Gastroesophageal sphincter (tissue), 4 donors: Measurements from ENCODE around the gene PET100. TPM values are rescaled to one million over a fixed set of nuclear protein-coding genes. Genes with fewer than 3 reads are reported as not detected.
A peak's percentile ranks its signal among the peaks of the same experiment; 100 is the strongest.

Experiments
- ATAC-seq: fragments of 150-250 bp; one replicate; pipeline ENCODE4 v1.9.1; 2016; ENCODE audit warnings: mild to moderate bottlenecking, moderate library complexity
- H3K27ac ChIP-seq, 4 donors: fragments of 200-600 bp; sonication (generic) in 3 of 4; 1 replicate in 3 of 4; 2 replicates in 1 of 4; pipeline ENCODE4 v1.5.1; 2016 to 2019
- H3K27me3 ChIP-seq: fragments of 200-600 bp; sonication (generic); one replicate; pipeline ENCODE4 v1.5.1; 2019
- H3K36me3 ChIP-seq, 2 donors: fragments of 200-600 bp; sonication (generic); one replicate each; pipeline ENCODE4 v1.5.1; 2019; ENCODE audit warnings: control low read depth in 1 of 2
- H3K4me1 ChIP-seq, 3 donors: fragments of 200-600 bp; sonication (generic); 1 replicate in 2 of 3; 2 replicates in 1 of 3; pipeline ENCODE4 v1.5.1; 2016 to 2019; ENCODE audit warnings: control low read depth in 2 of 3
- H3K4me3 ChIP-seq, 2 donors: fragments of 200-600 bp; sonication (generic); one replicate each; pipeline ENCODE4 v1.5.1; 2019; ENCODE audit warnings: mild to moderate bottlenecking in 1 of 2, moderate library complexity in 1 of 2
- H3K9me3 ChIP-seq, 3 donors: fragments of 200-600 bp; sonication (generic); one replicate each; pipeline ENCODE4 v1.5.1; 2017 to 2019; ENCODE audit warnings: control low read depth in 2 of 3
- EP300 ChIP-seq: sonication (generic); formaldehyde crosslinking; IDR thresholded peaks from one replicate; pipeline ENCODE4 v1.6.1; 2017; ENCODE audit warnings: antibody characterized with exemption, mild to moderate bottlenecking
- POLR2A ChIP-seq, 2 donors: fragments of 450-650 bp; IDR thresholded peaks; one replicate each; pipeline ENCODE4 v1.6.1; 2017; ENCODE audit warnings: antibody characterized with exemption in 2 of 2, mild to moderate bottlenecking in 2 of 2, moderate library complexity in 1 of 2
- POLR2AphosphoS5 ChIP-seq: sonication (generic); formaldehyde crosslinking; IDR thresholded peaks from one replicate; pipeline ENCODE4 v1.6.1; 2017; ENCODE audit warnings: antibody characterized with exemption
- WGBS, 2 donors: methylation state at CpG; one replicate each; pipeline ENCODE4 v1.1.5; 2018; ENCODE audit warnings: low coverage in 1 of 2; 5-methylcytosine and 5-hydroxymethylcytosine counted together
- total RNA-seq, 4 donors: library from RNA; depleted of rRNA; stranded (reverse); fragments of >200 nt; gene quantifications; one replicate each; pipeline ENCODE4 v1.1.0, GENCODE V29; 2016
- TF ChIP-seq, protein P1 (sequence below), 4 experiments: fragments of 200-600 bp in 2 of 4; fragments of 450-650 bp in 2 of 4; sonication (generic) in 1 of 4; IDR thresholded peaks; one replicate each; pipeline ENCODE4 v1.5.1; 2017 to 2019; ENCODE audit warnings: antibody characterized with exemption in 4 of 4, mild to moderate bottlenecking in 2 of 4, moderate library complexity in 2 of 4

The PET100 gene
- total RNA-seq, 4 donors from 2014 or later, result 12.0 to 26.8 (median 17.8) TPM

DNA sequence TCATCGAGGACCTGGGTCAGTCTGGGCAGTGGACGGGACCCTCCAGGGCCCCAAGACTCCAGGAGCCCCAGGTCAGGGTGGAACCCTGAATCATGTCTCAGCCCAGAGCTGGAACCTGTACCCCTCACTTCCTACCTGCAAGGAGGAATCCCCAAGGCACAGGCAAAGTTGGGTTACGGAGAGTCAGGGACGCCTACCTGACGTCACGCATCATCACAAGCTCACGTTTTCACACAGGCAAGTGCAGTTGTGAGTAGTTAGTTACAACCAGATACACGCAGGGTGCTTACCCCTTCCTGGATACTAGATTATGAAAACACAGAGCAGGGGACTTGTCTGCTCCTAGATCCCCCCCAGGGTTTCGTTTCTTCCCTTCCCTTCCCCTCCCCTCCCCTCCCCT, 41.2 kb downstream of the PET100 start:
- TF ChIP-seq POLR2A (IDR thresholded peaks at IDR 0.05) (no peak), POLR2AphosphoS5 (no peak), EP300 (no peak)
- TF ChIP-seq, protein P1, sequence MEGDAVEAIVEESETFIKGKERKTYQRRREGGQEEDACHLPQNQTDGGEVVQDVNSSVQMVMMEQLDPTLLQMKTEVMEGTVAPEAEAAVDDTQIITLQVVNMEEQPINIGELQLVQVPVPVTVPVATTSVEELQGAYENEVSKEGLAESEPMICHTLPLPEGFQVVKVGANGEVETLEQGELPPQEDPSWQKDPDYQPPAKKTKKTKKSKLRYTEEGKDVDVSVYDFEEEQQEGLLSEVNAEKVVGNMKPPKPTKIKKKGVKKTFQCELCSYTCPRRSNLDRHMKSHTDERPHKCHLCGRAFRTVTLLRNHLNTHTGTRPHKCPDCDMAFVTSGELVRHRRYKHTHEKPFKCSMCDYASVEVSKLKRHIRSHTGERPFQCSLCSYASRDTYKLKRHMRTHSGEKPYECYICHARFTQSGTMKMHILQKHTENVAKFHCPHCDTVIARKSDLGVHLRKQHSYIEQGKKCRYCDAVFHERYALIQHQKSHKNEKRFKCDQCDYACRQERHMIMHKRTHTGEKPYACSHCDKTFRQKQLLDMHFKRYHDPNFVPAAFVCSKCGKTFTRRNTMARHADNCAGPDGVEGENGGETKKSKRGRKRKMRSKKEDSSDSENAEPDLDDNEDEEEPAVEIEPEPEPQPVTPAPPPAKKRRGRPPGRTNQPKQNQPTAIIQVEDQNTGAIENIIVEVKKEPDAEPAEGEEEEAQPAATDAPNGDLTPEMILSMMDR (IDR thresholded peaks at IDR 0.05), result no peak
- whole genome bisulfite sequencing, 2 donors, result 18 to 50% methylated on average over 1 to 6 of the region's 9 CpGs
- Histone ChIP-seq H3K4me3 (no peak overlapping the region), H3K27ac (no peak overlapping the region), H3K9me3 (peaks cover 0 to 7% (median 0%) of the 10 kb centered on the region in 3 donors), H3K4me1 (no peaks in the 10 kb centered on the region), H3K36me3 (no peaks in the 10 kb centered on the region), H3K27me3 (peaks cover 86% of the 10 kb centered on the region)
- no peak for ATAC-seq

DNA sequence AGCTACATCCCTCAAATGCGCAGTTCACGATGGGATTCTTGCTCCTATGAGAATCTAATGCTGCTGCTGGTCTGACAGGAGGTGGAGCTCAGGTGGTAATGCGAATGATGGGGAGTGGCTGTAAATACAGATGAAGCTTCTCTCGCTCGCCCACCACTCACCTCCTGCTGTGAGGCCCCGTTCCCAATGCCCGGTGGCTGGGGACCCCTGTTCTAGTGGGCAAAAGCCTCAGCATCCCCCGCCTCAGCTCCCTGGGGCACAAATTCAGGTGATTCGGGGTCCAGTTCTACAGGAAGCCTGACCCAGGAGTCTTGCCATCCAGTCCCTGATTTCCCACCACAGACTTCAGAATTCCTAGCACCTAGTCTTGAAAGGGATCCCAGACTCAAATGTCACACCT, 42.9 kb downstream of the PET100 start:
- H3K9me3 ChIP-seq, result peaks cover 0 to 7% (median 0%) of the 10 kb centered on the region in 3 donors
- H3K36me3 ChIP-seq, result no peaks in the 10 kb centered on the region
- H3K27ac ChIP-seq, result no peak overlapping the region
- H3K4me3 ChIP-seq, result no peak overlapping the region
- ATAC-seq, result no peak
- 31 to 80% methylated on average over 1 to 8 of the region's 9 CpGs for WGBS, 2 donors
- no peak for TF ChIP-seq POLR2A (IDR thresholded peaks at IDR 0.05)
- no peak for TF ChIP-seq EP300
- no peak for TF ChIP-seq POLR2AphosphoS5
- TF ChIP-seq, protein P1 (IDR thresholded peaks at IDR 0.05), result no peak
- peaks cover 88% of the 10 kb centered on the region for H3K27me3 ChIP-seq
- H3K4me1 ChIP-seq, result no peaks in the 10 kb centered on the region

DNA sequence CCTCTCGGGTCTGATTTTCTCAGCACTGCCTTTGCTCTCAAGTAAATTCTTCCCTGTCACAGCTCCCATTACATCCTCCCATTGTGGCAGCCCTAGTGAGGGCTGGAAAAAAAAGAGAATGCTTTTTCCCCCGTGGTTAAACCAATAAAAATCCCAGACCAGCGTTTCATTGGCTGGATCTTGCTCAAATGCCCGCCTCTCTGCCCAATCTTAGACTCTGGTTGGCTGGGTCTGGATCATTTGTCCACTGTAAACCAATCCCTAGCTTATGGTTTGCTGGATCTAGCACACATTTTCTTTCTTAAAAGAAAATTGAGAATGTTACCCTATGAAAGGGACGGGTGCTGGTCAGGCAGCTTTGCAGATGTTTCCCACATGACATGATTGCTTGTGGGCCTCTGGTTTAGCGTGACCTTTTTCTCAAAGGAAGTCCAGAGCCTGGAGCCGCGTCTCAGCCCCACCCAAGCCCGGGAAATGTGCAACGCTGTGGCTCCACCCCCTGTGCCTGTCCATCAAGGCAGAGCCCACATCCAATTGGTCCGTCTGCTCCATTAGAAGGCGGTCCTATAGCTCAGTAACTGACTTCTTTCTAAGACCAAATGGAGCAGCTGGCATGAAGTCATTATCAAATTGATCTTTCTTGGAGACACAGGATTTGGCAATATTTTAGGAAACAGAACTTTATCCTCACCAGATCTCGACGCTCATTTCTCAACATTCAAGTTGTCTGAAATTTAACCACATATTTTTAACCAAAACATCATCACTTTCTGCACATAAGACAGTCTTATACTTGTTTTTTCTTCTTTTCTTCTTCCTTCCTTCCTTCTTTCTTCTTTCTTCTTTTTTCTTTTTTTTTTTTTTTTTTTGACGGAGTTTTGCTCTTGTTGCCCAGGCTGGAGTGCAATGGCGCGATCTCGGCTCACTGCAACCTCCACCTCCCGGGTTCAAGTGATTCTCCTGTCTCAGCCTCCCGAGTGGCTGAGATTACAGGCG, 44.7 kb downstream of the PET100 start:
- WGBS, 2 donors, result 36 to 67% methylated on average over 8 to 14 of the region's 21 CpGs

DNA sequence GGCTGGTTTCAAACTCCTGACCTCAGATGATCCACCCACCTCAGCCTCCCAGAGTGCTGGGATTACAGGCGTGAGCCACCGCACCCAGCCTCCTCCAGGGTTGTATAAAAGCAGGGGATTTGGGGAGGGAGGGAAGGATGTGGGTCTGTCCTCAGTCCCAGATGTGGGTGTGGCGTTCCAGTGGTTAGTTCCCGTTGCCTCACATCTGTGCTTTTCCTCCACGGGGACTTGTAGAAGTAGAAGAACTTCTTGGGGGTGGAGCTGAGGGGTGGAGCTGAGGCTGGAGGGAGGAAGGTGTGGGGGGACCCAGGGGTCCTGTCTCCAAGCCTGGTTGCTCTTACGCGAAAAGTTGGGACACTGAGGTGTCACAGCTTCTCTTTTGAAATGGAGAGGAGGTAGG, 46.8 kb downstream of the PET100 start:
- ATAC-seq, result no peak
- TF ChIP-seq, protein P1 (IDR thresholded peaks at IDR 0.05), result no peak
- TF ChIP-seq EP300 (no peak), POLR2AphosphoS5 (no peak), POLR2A (IDR thresholded peaks at IDR 0.05) (no peak)
- Histone ChIP-seq H3K36me3 (no peaks in the 10 kb centered on the region), H3K27me3 (peaks cover 81% of the 10 kb centered on the region), H3K4me3 (no peak overlapping the region), H3K9me3 (peaks cover 0 to 7% (median 0%) of the 10 kb centered on the region in 3 donors), H3K4me1 (peaks cover 0 to 10% (median under 1%) of the 10 kb centered on the region in 3 donors), H3K27ac (no peak overlapping the region)
- 0% methylated on average over 1 of the region's 7 CpGs for whole genome bisulfite sequencing, 2 donors

More for the DNA sequence above, 44.7 kb downstream of the PET100 start:
- Histone ChIP-seq H3K9me3 (peaks cover 0 to 7% (median 0%) of the 10 kb centered on the region in 3 donors), H3K4me3 (no peak overlapping the region), H3K4me1 (no peaks in the 10 kb centered on the region), H3K36me3 (no peaks in the 10 kb centered on the region), H3K27ac (no peak overlapping the region), H3K27me3 (peaks cover 91% of the 10 kb centered on the region)
- TF ChIP-seq POLR2A (IDR thresholded peaks at IDR 0.05), result no peak
- TF ChIP-seq, protein P1 (IDR thresholded peaks at IDR 0.05), result no peak
- no peak for TF ChIP-seq EP300
- TF ChIP-seq POLR2AphosphoS5, result no peak
- peak; percentile 89 for ATAC-seq
